ENCODE measurements around the gene CLRN3. TPM values are rescaled to one million over a fixed set of nuclear protein-coding genes. Genes with fewer than 3 reads are reported as not detected.

The CLRN3 gene
- total RNA-seq, 1 donor from 2014 or later = 0.31 TPM

- TF ChIP-seq, protein P1, sequence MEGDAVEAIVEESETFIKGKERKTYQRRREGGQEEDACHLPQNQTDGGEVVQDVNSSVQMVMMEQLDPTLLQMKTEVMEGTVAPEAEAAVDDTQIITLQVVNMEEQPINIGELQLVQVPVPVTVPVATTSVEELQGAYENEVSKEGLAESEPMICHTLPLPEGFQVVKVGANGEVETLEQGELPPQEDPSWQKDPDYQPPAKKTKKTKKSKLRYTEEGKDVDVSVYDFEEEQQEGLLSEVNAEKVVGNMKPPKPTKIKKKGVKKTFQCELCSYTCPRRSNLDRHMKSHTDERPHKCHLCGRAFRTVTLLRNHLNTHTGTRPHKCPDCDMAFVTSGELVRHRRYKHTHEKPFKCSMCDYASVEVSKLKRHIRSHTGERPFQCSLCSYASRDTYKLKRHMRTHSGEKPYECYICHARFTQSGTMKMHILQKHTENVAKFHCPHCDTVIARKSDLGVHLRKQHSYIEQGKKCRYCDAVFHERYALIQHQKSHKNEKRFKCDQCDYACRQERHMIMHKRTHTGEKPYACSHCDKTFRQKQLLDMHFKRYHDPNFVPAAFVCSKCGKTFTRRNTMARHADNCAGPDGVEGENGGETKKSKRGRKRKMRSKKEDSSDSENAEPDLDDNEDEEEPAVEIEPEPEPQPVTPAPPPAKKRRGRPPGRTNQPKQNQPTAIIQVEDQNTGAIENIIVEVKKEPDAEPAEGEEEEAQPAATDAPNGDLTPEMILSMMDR (IDR thresholded peaks at IDR 0.05; ENCODE audit: unreplicated experiment) = no peak
- H3K27me3 Mint-ChIP-seq (ENCODE audit: unreplicated experiment) = peaks cover 6% of the 10 kb centered on the region
- H3K4me1 Mint-ChIP-seq (ENCODE audit: unreplicated experiment) = peaks cover 65% of the 10 kb centered on the region
- no peak for DNase-seq (ENCODE audit: low spot score)
- no peaks in the 10 kb centered on the region for H3K9me3 Mint-ChIP-seq (ENCODE audit: unreplicated experiment)
- no peak overlapping the region for H3K4me3 Mint-ChIP-seq (ENCODE audit: unreplicated experiment)
- H3K27ac Mint-ChIP-seq (ENCODE audit: unreplicated experiment) = no peak overlapping the region
- peaks cover 2% of the 10 kb centered on the region for H3K36me3 Mint-ChIP-seq (ENCODE audit: low read depth, unreplicated experiment)
Observed at GRCh38 chr10:127877699-127878098, 15.0 kb downstream of the CLRN3 start.

DNA sequence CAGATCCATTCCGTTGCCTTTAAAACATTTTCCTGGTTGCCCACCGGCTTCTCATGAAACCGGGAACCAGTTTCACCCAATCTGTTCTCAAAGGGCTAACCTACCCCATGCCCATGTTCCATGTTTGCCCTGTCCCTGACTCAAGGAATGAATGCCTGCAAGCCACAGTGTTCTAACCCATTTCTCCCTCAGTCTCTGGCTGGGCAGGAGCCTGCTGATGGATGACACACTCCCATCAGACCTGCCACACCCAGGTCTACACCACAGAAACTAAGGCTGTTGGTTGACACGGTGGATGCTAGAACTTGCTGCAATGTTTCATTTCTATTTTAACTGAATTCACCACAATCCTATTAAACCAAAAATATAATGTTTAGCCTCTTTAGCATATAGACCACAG is 15.6 kb downstream of the CLRN3 start:
- no peak overlapping the region for H3K4me3 Mint-ChIP-seq (ENCODE audit: unreplicated experiment)

GRCh38 chr10:127875916-127876315 is 16.8 kb downstream of the CLRN3 start:
- Mint-ChIP-seq H3K36me3 (ENCODE audit: low read depth, unreplicated experiment) (peaks cover 2% of the 10 kb centered on the region), H3K4me1 (ENCODE audit: unreplicated experiment) (peaks cover 55% of the 10 kb centered on the region), H3K4me3 (ENCODE audit: unreplicated experiment) (no peak overlapping the region), H3K27me3 (ENCODE audit: unreplicated experiment) (peaks cover 5% of the 10 kb centered on the region), H3K9me3 (ENCODE audit: unreplicated experiment) (no peaks in the 10 kb centered on the region), H3K27ac (ENCODE audit: unreplicated experiment) (no peak overlapping the region)
- TF ChIP-seq, protein P1 (IDR thresholded peaks at IDR 0.05; ENCODE audit: unreplicated experiment) = no peak
- DNase-seq (ENCODE audit: low spot score) = no peak

More for the DNA sequence above, 15.6 kb downstream of the CLRN3 start:
- peaks cover 2% of the 10 kb centered on the region for H3K36me3 Mint-ChIP-seq (ENCODE audit: low read depth, unreplicated experiment)
- no peak overlapping the region for H3K27ac Mint-ChIP-seq (ENCODE audit: unreplicated experiment)
- peaks cover 5% of the 10 kb centered on the region for H3K27me3 Mint-ChIP-seq (ENCODE audit: unreplicated experiment)
- TF ChIP-seq, protein P1 (IDR thresholded peaks at IDR 0.05; ENCODE audit: unreplicated experiment) = no peak
- DNase-seq (ENCODE audit: low spot score) = no peak
- H3K4me1 Mint-ChIP-seq (ENCODE audit: unreplicated experiment) = peaks cover 62% of the 10 kb centered on the region
- H3K9me3 Mint-ChIP-seq (ENCODE audit: unreplicated experiment) = no peaks in the 10 kb centered on the region

GRCh38 chr10:127875449-127875765 is 17.3 kb downstream of the CLRN3 start:
- H3K27ac Mint-ChIP-seq (ENCODE audit: unreplicated experiment) = no peak overlapping the region

DNA sequence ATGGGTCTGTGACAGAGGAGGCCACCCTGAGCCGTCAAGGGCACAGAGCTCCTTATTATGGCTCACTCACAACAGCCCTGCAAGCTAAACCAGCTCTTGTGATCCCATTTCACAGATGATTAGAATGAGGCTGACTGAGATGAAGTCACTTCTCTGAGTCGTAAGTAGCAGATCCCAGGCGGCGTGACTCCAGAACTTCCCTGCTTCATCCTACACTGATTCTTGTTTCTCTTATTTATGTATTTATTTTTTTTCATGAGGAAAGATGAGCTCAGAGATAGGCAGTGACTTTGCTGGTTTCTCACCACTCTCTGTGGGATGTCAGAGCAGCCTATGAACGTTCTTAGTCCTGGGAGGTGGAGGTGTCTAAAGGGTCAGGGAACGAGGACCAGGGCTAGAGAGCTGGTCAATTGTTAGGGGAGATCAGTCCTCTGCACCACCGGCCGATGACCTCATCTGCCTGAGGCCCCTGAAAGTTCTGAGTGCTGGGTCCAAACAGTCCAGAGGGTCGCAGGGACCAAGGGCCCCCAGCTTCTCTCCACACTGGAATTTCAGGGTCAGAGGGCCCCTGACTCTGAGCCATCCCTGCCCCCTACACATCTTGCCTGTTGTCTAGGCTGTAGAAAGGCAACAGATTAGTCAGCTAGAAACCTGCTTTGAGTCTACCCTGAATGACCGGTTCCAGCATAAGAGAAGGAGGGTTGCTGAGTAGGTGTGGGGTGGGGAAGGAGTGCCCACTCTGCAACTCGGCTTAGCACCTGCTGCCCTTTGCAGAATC is 17.9 kb downstream of the CLRN3 start:
- TF ChIP-seq, protein P1 (IDR thresholded peaks at IDR 0.05; ENCODE audit: unreplicated experiment) = no peak
- H3K4me1 Mint-ChIP-seq (ENCODE audit: unreplicated experiment) = peaks cover 46% of the 10 kb centered on the region
- H3K9me3 Mint-ChIP-seq (ENCODE audit: unreplicated experiment) = no peaks in the 10 kb centered on the region
- H3K36me3 Mint-ChIP-seq (ENCODE audit: low read depth, unreplicated experiment) = peaks cover 2% of the 10 kb centered on the region
- H3K27ac Mint-ChIP-seq (ENCODE audit: unreplicated experiment) = no peak overlapping the region
- H3K4me3 Mint-ChIP-seq (ENCODE audit: unreplicated experiment) = no peak overlapping the region
- no peak for DNase-seq (ENCODE audit: low spot score)
- H3K27me3 Mint-ChIP-seq (ENCODE audit: unreplicated experiment) = no peaks in the 10 kb centered on the region

More at GRCh38 chr10:127875449-127875765, 17.3 kb downstream of the CLRN3 start:
- TF ChIP-seq, protein P1 (IDR thresholded peaks at IDR 0.05; ENCODE audit: unreplicated experiment) = no peak
- H3K36me3 Mint-ChIP-seq (ENCODE audit: low read depth, unreplicated experiment) = peaks cover 2% of the 10 kb centered on the region
- no peak overlapping the region for H3K4me3 Mint-ChIP-seq (ENCODE audit: unreplicated experiment)
- H3K27me3 Mint-ChIP-seq (ENCODE audit: unreplicated experiment) = peaks cover 1% of the 10 kb centered on the region
- peaks cover 51% of the 10 kb centered on the region for H3K4me1 Mint-ChIP-seq (ENCODE audit: unreplicated experiment)
- no peaks in the 10 kb centered on the region for H3K9me3 Mint-ChIP-seq (ENCODE audit: unreplicated experiment)
- no peak for DNase-seq (ENCODE audit: low spot score)

Data from endothelial cell (in vitro differentiated cells).